DND-41 (cell line): ENCODE measurements around the gene COG2.

Experiments used
- ATAC-seq: fragments of 200-7000 bp; cut with Tn5 transposase; 3 replicates; pipeline ENCODE4 v1.9.1; 2021; ENCODE audit warnings: low read depth; ENCODE audit not compliant: insufficient read depth
- DNase-seq: peaks from one replicate; pipeline ENCODE4 v3.0.0-alpha.2; 2020
- H2AFZ ChIP-seq: 2 replicates; pipeline ENCODE4 v1.6.0; 2012; ENCODE audit warnings: low read depth, low read length
- H3K27ac ChIP-seq: 2 replicates; pipeline ENCODE4 v1.5.1; 2012; ENCODE audit warnings: low read length, inconsistent platforms
- H3K27me3 ChIP-seq: fragments of 200-600 bp; sonication (generic); 2 replicates; pipeline ENCODE4 v1.6.0; 2012; ENCODE audit warnings: low read length, mild to moderate bottlenecking, inconsistent platforms; ENCODE audit not compliant: insufficient read depth, poor library complexity
- H3K36me3 ChIP-seq: 2 replicates; pipeline ENCODE4 v1.5.1; 2012; ENCODE audit warnings: low read length, inconsistent platforms; ENCODE audit not compliant: insufficient read depth
- H3K4me1 ChIP-seq: 2 replicates; pipeline ENCODE4 v1.5.1; 2012; ENCODE audit warnings: mild to moderate bottlenecking, low read length; ENCODE audit not compliant: insufficient read depth
- H3K4me2 ChIP-seq: 2 replicates; pipeline ENCODE4 v1.6.0; 2012; ENCODE audit warnings: mild to moderate bottlenecking, moderate library complexity, low read length, inconsistent platforms; ENCODE audit not compliant: insufficient read depth
- H3K4me3 ChIP-seq, 2 experiments: fragments of 200-600 bp in 1 of 2; shearing (Covaris generic) in 1 of 2; 2 replicates each; pipeline ENCODE4 v1.5.1; 2012 to 2016; ENCODE audit warnings: inconsistent platforms in 2 of 2, low read length in 2 of 2, mild to moderate bottlenecking in 2 of 2, low read depth in 1 of 2, moderate library complexity in 1 of 2
- H3K79me2 ChIP-seq: 2 replicates; pipeline ENCODE4 v1.6.0; 2012; ENCODE audit warnings: low read length, inconsistent platforms; ENCODE audit not compliant: insufficient read depth
- H3K9ac ChIP-seq: 2 replicates; pipeline ENCODE4 v1.6.0; 2012; ENCODE audit warnings: low read depth, mild to moderate bottlenecking, inconsistent platforms, low read length, moderate library complexity
- H3K9me3 ChIP-seq: 2 replicates; pipeline ENCODE4 v1.5.1; 2012; ENCODE audit warnings: low read length, moderate library complexity, mild to moderate bottlenecking, inconsistent platforms; ENCODE audit not compliant: insufficient read depth, severe bottlenecking
- H4K20me1 ChIP-seq: 2 replicates; pipeline ENCODE4 v1.6.0; 2012; ENCODE audit warnings: low read length; ENCODE audit not compliant: insufficient read depth
- CTCF ChIP-seq: IDR thresholded peaks from 2 replicates; pipeline ENCODE4 v1.5.1; 2012; ENCODE audit warnings: borderline replicate concordance, low read length, moderate library complexity, mild to moderate bottlenecking; ENCODE audit not compliant: poor library complexity, severe bottlenecking; ENCODE audit errors: extremely low read depth
- EZH2 ChIP-seq: IDR thresholded peaks from 3 replicates; pipeline ENCODE4 v1.6.1; 2012; ENCODE audit warnings: borderline replicate concordance, low read depth, mild to moderate bottlenecking, moderate library complexity, low read length, inconsistent platforms; ENCODE audit not compliant: severe bottlenecking

COG2 gene

DNA sequence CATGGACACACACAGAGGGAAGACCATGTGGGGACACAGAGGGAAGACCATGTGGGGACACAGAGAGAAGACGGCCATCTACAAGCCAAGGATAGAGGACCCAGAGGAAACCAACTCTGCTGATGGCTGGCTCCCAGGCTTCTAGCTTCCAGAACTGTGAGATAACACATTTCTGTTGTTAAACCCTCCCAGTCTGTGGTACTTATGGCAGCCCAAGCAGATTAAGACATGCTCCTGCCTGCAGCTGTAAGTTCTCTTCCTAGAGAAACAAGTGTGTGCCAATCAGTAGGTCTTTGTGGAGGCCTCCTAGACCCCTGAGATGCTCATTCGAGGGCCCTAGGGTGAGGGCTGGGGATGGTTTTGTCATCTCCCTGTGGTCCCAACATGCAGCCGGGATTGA is 69.0 kb downstream of the COG2 start:
- no peak overlapping the region for H2AFZ ChIP-seq
- H4K20me1 ChIP-seq = no peaks in the 10 kb centered on the region
- H3K4me1 ChIP-seq = no peaks in the 10 kb centered on the region
- H3K9me3 ChIP-seq = no peaks in the 10 kb centered on the region
- H3K4me2 ChIP-seq = no peak overlapping the region
- H3K27ac ChIP-seq = no peak overlapping the region
- H3K36me3 ChIP-seq = no peaks in the 10 kb centered on the region
- no peaks in the 10 kb centered on the region for H3K79me2 ChIP-seq
- ATAC-seq (no peak), DNase-seq (no peak)
- no peak overlapping the region for H3K4me3 ChIP-seq
- H3K27me3 ChIP-seq = no peaks in the 10 kb centered on the region
- TF ChIP-seq CTCF = no peak
- no peak for TF ChIP-seq EZH2
- no peak overlapping the region for H3K9ac ChIP-seq

DNA sequence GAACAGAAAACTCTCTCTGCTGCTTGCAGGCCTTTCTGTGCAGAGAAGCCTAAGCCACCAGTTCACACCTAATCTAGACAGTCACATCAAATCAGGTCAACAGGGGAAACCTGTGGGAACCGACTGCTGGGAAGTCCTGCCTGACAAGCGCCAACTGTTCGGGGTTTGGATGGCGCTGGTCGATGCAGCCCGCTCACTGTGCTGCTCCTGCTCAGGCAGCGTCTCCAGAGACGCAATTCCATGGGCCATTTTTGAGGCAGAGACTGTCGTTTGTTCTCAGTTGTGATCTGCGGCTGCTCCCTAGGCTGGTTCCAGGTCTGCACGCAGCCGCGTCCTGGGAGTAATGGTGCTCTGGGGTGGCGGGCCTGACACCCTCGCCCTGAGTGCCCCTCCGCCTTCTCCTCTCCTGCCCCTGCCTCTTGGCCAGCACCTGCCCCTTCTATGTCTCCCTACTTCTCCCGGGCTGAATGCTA is 70.2 kb downstream of the COG2 start:
- DNase-seq (no peak), ATAC-seq (no peak)

DNA sequence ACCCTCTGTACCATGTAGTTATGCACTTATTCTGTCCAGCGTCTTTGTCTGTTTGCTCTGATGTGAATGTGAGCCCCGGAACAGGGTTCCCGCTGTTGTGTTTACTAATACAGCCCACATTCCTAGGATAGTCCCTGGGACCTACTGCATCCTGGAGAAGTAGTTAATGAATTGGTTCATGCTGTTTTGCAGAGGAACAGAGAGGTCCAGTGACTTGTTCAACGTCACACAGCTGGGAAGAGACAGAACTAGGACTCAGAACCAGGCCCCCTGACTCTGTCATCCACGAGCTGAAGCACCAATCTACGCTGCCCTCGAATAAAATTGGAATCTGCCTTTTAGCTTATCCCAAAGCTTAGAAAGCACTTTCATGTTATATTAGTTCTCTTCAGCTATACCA is 70.9 kb downstream of the COG2 start:
- H3K9me3 ChIP-seq = no peaks in the 10 kb centered on the region
- H3K4me2 ChIP-seq = no peak overlapping the region
- DNase-seq = no peak
- H3K36me3 ChIP-seq = no peaks in the 10 kb centered on the region
- H4K20me1 ChIP-seq = no peaks in the 10 kb centered on the region
- H3K27ac ChIP-seq = no peak overlapping the region
- no peaks in the 10 kb centered on the region for H3K4me1 ChIP-seq
- ATAC-seq = no peak
- no peak overlapping the region for H3K4me3 ChIP-seq
- H3K79me2 ChIP-seq = no peaks in the 10 kb centered on the region
- no peak overlapping the region for H3K9ac ChIP-seq
- H2AFZ ChIP-seq = no peak overlapping the region
- no peak for TF ChIP-seq EZH2
- no peak for TF ChIP-seq CTCF
- no peaks in the 10 kb centered on the region for H3K27me3 ChIP-seq

More for the DNA sequence above, 70.2 kb downstream of the COG2 start:
- Histone ChIP-seq H3K4me2 (no peak overlapping the region), H3K27me3 (no peaks in the 10 kb centered on the region), H2AFZ (no peak overlapping the region), H3K4me1 (no peaks in the 10 kb centered on the region), H3K9ac (no peak overlapping the region), H4K20me1 (no peaks in the 10 kb centered on the region), H3K4me3 (no peak overlapping the region), H3K36me3 (no peaks in the 10 kb centered on the region), H3K9me3 (no peaks in the 10 kb centered on the region), H3K79me2 (no peaks in the 10 kb centered on the region), H3K27ac (no peak overlapping the region)
- TF ChIP-seq CTCF = no peak
- no peak for TF ChIP-seq EZH2

GRCh38 chr1:230713547-230713914 is 71.2 kb downstream of the COG2 start:
- no peak overlapping the region for H2AFZ ChIP-seq
- no peak for TF ChIP-seq CTCF
- TF ChIP-seq EZH2 = no peak
- H4K20me1 ChIP-seq = no peaks in the 10 kb centered on the region
- no peak for DNase-seq
- no peaks in the 10 kb centered on the region for H3K36me3 ChIP-seq
- no peaks in the 10 kb centered on the region for H3K4me1 ChIP-seq
- H3K4me3 ChIP-seq = no peak overlapping the region
- no peaks in the 10 kb centered on the region for H3K9me3 ChIP-seq
- H3K79me2 ChIP-seq = no peaks in the 10 kb centered on the region
- no peak overlapping the region for H3K27ac ChIP-seq
- ATAC-seq = no peak
- H3K9ac ChIP-seq = no peak overlapping the region
- no peak overlapping the region for H3K4me2 ChIP-seq
- H3K27me3 ChIP-seq = no peaks in the 10 kb centered on the region
